AML-193 (cell line): ENCODE data around the gene VPS13A.

Experiments
- DNase-seq, 2 experiments: peaks; one replicate each; lab custom pipeline; 2025; lab: John Stamatoyannopoulos, UW

The VPS13A gene

GRCh38 chr9:77424993-77425392, 247.7 kb downstream of the VPS13A start:
- no peak for DNase-seq

GRCh38 chr9:77426712-77427111, 249.4 kb downstream of the VPS13A start:
- DNase-seq, result no peak

- DNase-seq, result no peak
Measured at GRCh38 chr9:77427256-77427927, 250.1 kb downstream of the VPS13A start.

GRCh38 chr9:77429928-77430327, 252.6 kb downstream of the VPS13A start:
- DNase-seq, result no peak

GRCh38 chr9:77432053-77432452, 254.7 kb downstream of the VPS13A start:
- DNase-seq, result no peak

GRCh38 chr9:77433675-77434445, 256.5 kb downstream of the VPS13A start:
- DNase-seq, result peak; percentile 43 to 55

GRCh38 chr9:77435277-77435676, 257.9 kb downstream of the VPS13A start:
- no peak for DNase-seq

- DNase-seq, result no peak
Measured at GRCh38 chr9:77435688-77436087, 258.4 kb downstream of the VPS13A start.

GRCh38 chr9:77438653-77439052, 261.3 kb downstream of the VPS13A start:
- no peak for DNase-seq

- no peak for DNase-seq
Measured at GRCh38 chr9:77440057-77440456, 262.7 kb downstream of the VPS13A start.

GRCh38 chr9:77441124-77441523, 263.8 kb downstream of the VPS13A start:
- peak; percentile 34 to 49 for DNase-seq

- no peak for DNase-seq
Measured at GRCh38 chr9:77442436-77442835, 265.1 kb downstream of the VPS13A start.

- DNase-seq, result no peak
Measured at GRCh38 chr9:77447646-77448045, 270.3 kb downstream of the VPS13A start.

- DNase-seq, result peak in 1 of 2 experiments; percentile 3
Measured at GRCh38 chr9:77449240-77450084, 272.1 kb downstream of the VPS13A start.

- DNase-seq, result no peak
Measured at GRCh38 chr9:77450085-77450475, 272.7 kb downstream of the VPS13A start.

GRCh38 chr9:77451507-77451906, 274.2 kb downstream of the VPS13A start:
- no peak for DNase-seq

GRCh38 chr9:77453825-77454647, 276.7 kb downstream of the VPS13A start:
- DNase-seq, result peak; percentile 80 to 86

- no peak for DNase-seq
Measured at GRCh38 chr9:77454663-77455062, 277.3 kb downstream of the VPS13A start.

GRCh38 chr9:77455312-77455927, 278.1 kb downstream of the VPS13A start:
- peak; percentile 45 to 70 for DNase-seq

- peak; percentile 69 to 84 for DNase-seq
Measured at GRCh38 chr9:77456829-77457437, 279.6 kb downstream of the VPS13A start.
